Activated CD8-positive, alpha-beta memory T cell treated with anti-CD3 and anti-CD28 coated beads for 1 hour (primary cell): ENCODE results near the gene NGB.
"Not testable (repeated sequence)": the region's sequence is repeated elsewhere in the genome, so short reads cannot be mapped to it uniquely, and the experiment has no call there.

Experiments
- DNase-seq, 2 donors: peaks; one replicate each; pipeline ENCODE4 v3.0.0-alpha.2; 2020; ENCODE audit warnings: low read depth in 1 of 2; ENCODE audit errors: extremely low read depth in 1 of 2

NGB gene

GRCh38 chr14:77296906-77297305 is 25.9 kb upstream of the NGB start:
- no peak for DNase-seq

- DNase-seq: no peak
Measured at GRCh38 chr14:77296155-77296554, 25.1 kb upstream of the NGB start.

- DNase-seq: no peak
Measured at GRCh38 chr14:77290705-77291104, 19.7 kb upstream of the NGB start.

- no peak for DNase-seq
Measured at GRCh38 chr14:77286576-77286975, 15.6 kb upstream of the NGB start.

- no peak for DNase-seq
Measured at GRCh38 chr14:77284466-77284865, 13.5 kb upstream of the NGB start.

- no peak for DNase-seq
Measured at GRCh38 chr14:77284066-77284465, 13.1 kb upstream of the NGB start.

GRCh38 chr14:77281852-77282410 is 10.9 kb upstream of the NGB start:
- DNase-seq: no peak

- not testable (repeated sequence) for DNase-seq
Measured at GRCh38 chr14:77280921-77281320, 9.9 kb upstream of the NGB start.

GRCh38 chr14:77279719-77280118 is 8.7 kb upstream of the NGB start:
- no peak for DNase-seq

GRCh38 chr14:77278461-77279230 is 7.6 kb upstream of the NGB start:
- no peak for DNase-seq

GRCh38 chr14:77276959-77277358 is 6.0 kb upstream of the NGB start:
- no peak for DNase-seq

- no peak for DNase-seq
Measured at GRCh38 chr14:77276295-77276935, 5.4 kb upstream of the NGB start.

- DNase-seq: no peak
Measured at GRCh38 chr14:77275601-77276017, 4.6 kb upstream of the NGB start.

- DNase-seq: no peak
Measured at GRCh38 chr14:77275041-77275580, 4.1 kb upstream of the NGB start.

GRCh38 chr14:77273796-77274195 is 2.8 kb upstream of the NGB start:
- no peak for DNase-seq

- no peak for DNase-seq
Measured at GRCh38 chr14:77272261-77272660, 1.3 kb upstream of the NGB start.

- DNase-seq: no peak
Measured at GRCh38 chr14:77270361-77271112, 469 bp downstream of the NGB start.

- DNase-seq: no peak
Measured at GRCh38 chr14:77268989-77269600, 1.9 kb downstream of the NGB start.

GRCh38 chr14:77267937-77268699 is 2.9 kb downstream of the NGB start:
- DNase-seq: no peak

- DNase-seq: no peak
Measured at GRCh38 chr14:77266336-77266735, 4.7 kb downstream of the NGB start.
